K562 (cell line): Measurements from ENCODE around the gene CPNE2. TPM values are rescaled to one million over a fixed set of nuclear protein-coding genes. Genes with fewer than 3 reads are reported as not detected.

ENCODE experiments used
- ATAC-seq: fragments of 200-7000 bp; cut with Tn5 transposase; 3 replicates; pipeline ENCODE4 v1.9.1; 2020; ENCODE audit warnings: moderate library complexity
- BruUV-seq: library from RNA; stranded (reverse); fragments of 400-500 nt; replicated peaks from 2 replicates; lab custom pipeline; 2021; lab: Mats Ljungman, UMichigan
- CTCF ChIA-PET: fragments of 300-600 bp; formaldehyde crosslinking; extraction: SDS; loops from one replicate; lab custom pipeline; 2021; ENCODE audit warnings: low intra/inter-chr PET ratio; lab: Yijun Ruan, JAX
- POLR2A ChIA-PET: fragments of 300-600, 350-650 bp; sonication (Branson Sonifier 250); formaldehyde crosslinking; extraction: SDS; loops from one replicate; lab custom pipeline; 2021; ENCODE audit warnings: antibody characterized with exemption, inconsistent platforms; lab: Yijun Ruan, JAX
- DNase-seq, 4 experiments: peaks; one replicate each; pipeline versions ENCODE4 v3.0.0 to v3.0.0-alpha.2; 2011 to 2018; ENCODE audit warnings: low spot score in 3 of 4, mixed read lengths in 3 of 4; ENCODE audit errors: extremely low read depth in 1 of 4
- FAIRE-seq: peaks from 2 replicates; lab custom pipeline; 2011; peaks lifted over from hg19 to GRCh38; lab: Jason Lieb, UNC
- H2AFZ ChIP-seq: 2 replicates; pipeline ENCODE4 v1.6.0; 2011; ENCODE audit warnings: low read depth, low read length, control low read depth, inconsistent platforms
- H3K27ac ChIP-seq: fragments of 200-600 bp; 3 replicates; pipeline ENCODE4 v1.8.0; 2011; ENCODE audit warnings: low read depth, mild to moderate bottlenecking, control low read depth, inconsistent platforms, low read length, moderate library complexity, mixed read lengths; ENCODE audit errors: extremely low read depth
- H3K27me3 ChIP-seq, 2 experiments: fragments of 300-600 bp in 1 of 2; 2 replicates in 1 of 2; 3 replicates in 1 of 2; pipeline versions ENCODE4 v1.6.0 to v1.8.0; 2011; ENCODE audit warnings: inconsistent platforms in 2 of 2, low read length in 2 of 2, mild to moderate bottlenecking in 1 of 2, mixed read lengths in 1 of 2, moderate library complexity in 1 of 2; ENCODE audit not compliant: control insufficient read depth in 2 of 2, insufficient read depth in 2 of 2
- H3K36me3 ChIP-seq: fragments of 300-600 bp; 3 replicates; pipeline ENCODE4 v1.8.0; 2011; ENCODE audit warnings: mild to moderate bottlenecking, low read length, inconsistent platforms; ENCODE audit not compliant: control insufficient read depth, insufficient read depth
- H3K4me1 ChIP-seq, 2 experiments: fragments of 200-600 bp in 1 of 2; replicated peaks in 1 of 2; 2 replicates in 1 of 2; 3 replicates in 1 of 2; pipeline versions ENCODE4 v1.5.1 to v1.8.0; 2011; ENCODE audit warnings: inconsistent platforms in 2 of 2, low read length in 2 of 2, mild to moderate bottlenecking in 1 of 2, mixed read lengths in 1 of 2, moderate library complexity in 1 of 2; ENCODE audit not compliant: control insufficient read depth in 2 of 2, insufficient read depth in 2 of 2
- H3K4me2 ChIP-seq: 2 replicates; pipeline ENCODE4 v1.6.1; 2011; ENCODE audit warnings: low read length, control low read depth, inconsistent platforms, mixed read lengths; ENCODE audit not compliant: insufficient read depth
- H3K4me3 ChIP-seq: fragments of 200-600 bp; sonication (generic), shearing (Covaris generic); 2 replicates; pipeline ENCODE4 v1.5.1; 2016; ENCODE audit warnings: control low read depth, inconsistent platforms
- H3K79me2 ChIP-seq: fragments of 200-600 bp; 3 replicates; pipeline ENCODE4 v1.8.0; 2011; ENCODE audit warnings: low read length, inconsistent platforms; ENCODE audit not compliant: control insufficient read depth, insufficient read depth
- H3K9ac ChIP-seq, 2 experiments: 2 replicates each; pipeline versions ENCODE4 v1.6.0 to v1.6.1; 2011; ENCODE audit warnings: low read depth in 2 of 2, low read length in 2 of 2, control low read depth in 1 of 2, inconsistent platforms in 1 of 2, mild to moderate bottlenecking in 1 of 2, mixed read lengths in 1 of 2; ENCODE audit not compliant: insufficient read depth in 1 of 2
- H3K9me1 ChIP-seq: one replicate; pipeline ENCODE4 v1.6.0; 2011; ENCODE audit warnings: inconsistent platforms, mild to moderate bottlenecking, low read length, moderate library complexity; ENCODE audit not compliant: control insufficient read depth, insufficient read depth
- H3K9me3 ChIP-seq: replicated peaks from 2 replicates; pipeline ENCODE4 v1.5.1; 2011; ENCODE audit warnings: low read depth, low read length, inconsistent platforms; ENCODE audit not compliant: control insufficient read depth, insufficient read depth
- H4K20me1 ChIP-seq: replicated peaks from 2 replicates; pipeline ENCODE4 v1.6.1; 2011; ENCODE audit warnings: low read length, inconsistent platforms, mixed read lengths; ENCODE audit not compliant: control insufficient read depth, insufficient read depth
- WGBS: fragments of 100-300 bp; shearing (Covaris generic); methylation state at CpG from one replicate; pipeline ENCODE4 v1.1.6; 2016; ENCODE audit warnings: low coverage, mixed read lengths; ENCODE audit not compliant: insufficient coverage; ENCODE audit errors: missing lambda C conversion rate; 5-methylcytosine and 5-hydroxymethylcytosine counted together
- in situ Hi-C: fragments of 300-500 bp; cut with MboI; formaldehyde crosslinking; loops from 4 replicates; pipeline ENCODE4 v1.15.0; 2018; ENCODE audit warnings: inconsistent platforms, mixed read lengths
- intact Hi-C: fragments of 100-400 bp; cut with micrococcal nuclease; formaldehyde crosslinking; loops from 2 replicates; pipeline ENCODE4 v1.14.2; 2022
- polyA plus RNA-seq, 8 experiments: library from polyadenylated mRNA; depleted of rRNA in 4 of 8; stranded (reverse) in 5 of 8; unstranded in 3 of 8; fragments of >200 nt; fragmentation: Nextera tagmentation in 2 of 8; fragmentation: Illumina TruSeq in 1 of 8; extraction: Ambion mirVana in 2 of 8; extraction: Trizol in 1 of 8; gene quantifications; 2 replicates each; pipeline versions ENCODE4 v1.2.1 to v1.2.3, GENCODE V29; 2011 to 2014; ENCODE audit warnings: inconsistent platforms in 1 of 8, missing spikeins in 1 of 8
- total RNA-seq, 7 experiments: library from RNA; depleted of rRNA in 6 of 7; stranded (reverse); fragments of >200 nt in 6 of 7; fragmentation: Illumina TruSeq in 2 of 7; extraction: Trizol in 2 of 7; gene quantifications; 2 replicates each; pipeline versions ENCODE4 v1.2.1 to v1.2.3, GENCODE V29; 2011 to 2021; ENCODE audit warnings: low replicate concordance in 1 of 7
- TF ChIP-seq, protein P1 (sequence below): sonication (generic); formaldehyde crosslinking; IDR thresholded peaks from 2 replicates; pipeline ENCODE4 v1.8.1; 2023; ENCODE audit warnings: mild to moderate bottlenecking, missing genetic modification reagents
- TF ChIP-seq, protein P2 (sequence below): sonication (generic); formaldehyde crosslinking; IDR thresholded peaks from 2 replicates; pipeline ENCODE4 v1.8.0; 2022; ENCODE audit warnings: mild to moderate bottlenecking, missing genetic modification reagents

Gene CPNE2
- total and polyA plus RNA-seq, 9 of the 15 experiments (the other 6 are each of a cell fraction or from before 2014, with no cell fraction given) = 3.0 to 13.9 (median 8.6) TPM

DNA sequence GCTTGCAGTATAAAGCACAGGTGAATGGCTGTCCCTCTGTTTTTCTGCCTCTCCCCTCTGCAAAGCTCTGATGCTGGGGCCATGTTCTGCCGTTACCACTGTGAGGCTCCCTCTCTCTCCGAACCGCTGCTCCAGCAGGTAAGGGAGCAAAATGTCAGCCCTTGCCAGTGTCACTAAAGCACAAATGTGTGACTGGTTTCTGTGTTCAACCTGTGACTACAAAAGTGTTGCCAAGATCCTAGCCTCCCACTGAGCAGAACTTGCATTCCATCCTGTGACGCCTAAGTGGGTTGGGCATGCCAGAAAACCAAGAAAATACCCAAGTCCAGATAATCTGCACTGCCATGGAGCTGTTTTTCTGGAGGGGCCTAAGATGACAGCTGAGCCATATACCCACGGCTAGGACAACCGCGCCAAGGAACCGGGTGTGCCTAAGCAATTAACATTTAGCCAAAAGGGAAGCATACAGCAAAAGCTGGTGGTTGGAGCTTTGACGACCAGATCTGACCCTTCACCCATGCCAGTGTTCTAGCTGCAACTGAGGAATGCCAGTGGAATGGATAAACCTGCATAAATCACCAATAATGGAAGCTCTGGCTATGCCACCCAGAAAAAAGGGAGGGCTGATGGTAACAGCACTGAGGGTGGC, 58.4 kb downstream of the CPNE2 start:
- no TSS peak for BruUV-seq
- TF ChIP-seq, protein P1, sequence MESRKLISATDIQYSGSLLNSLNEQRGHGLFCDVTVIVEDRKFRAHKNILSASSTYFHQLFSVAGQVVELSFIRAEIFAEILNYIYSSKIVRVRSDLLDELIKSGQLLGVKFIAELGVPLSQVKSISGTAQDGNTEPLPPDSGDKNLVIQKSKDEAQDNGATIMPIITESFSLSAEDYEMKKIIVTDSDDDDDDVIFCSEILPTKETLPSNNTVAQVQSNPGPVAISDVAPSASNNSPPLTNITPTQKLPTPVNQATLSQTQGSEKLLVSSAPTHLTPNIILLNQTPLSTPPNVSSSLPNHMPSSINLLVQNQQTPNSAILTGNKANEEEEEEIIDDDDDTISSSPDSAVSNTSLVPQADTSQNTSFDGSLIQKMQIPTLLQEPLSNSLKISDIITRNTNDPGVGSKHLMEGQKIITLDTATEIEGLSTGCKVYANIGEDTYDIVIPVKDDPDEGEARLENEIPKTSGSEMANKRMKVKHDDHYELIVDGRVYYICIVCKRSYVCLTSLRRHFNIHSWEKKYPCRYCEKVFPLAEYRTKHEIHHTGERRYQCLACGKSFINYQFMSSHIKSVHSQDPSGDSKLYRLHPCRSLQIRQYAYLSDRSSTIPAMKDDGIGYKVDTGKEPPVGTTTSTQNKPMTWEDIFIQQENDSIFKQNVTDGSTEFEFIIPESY = peak; percentile 88
- TF ChIP-seq, protein P2, sequence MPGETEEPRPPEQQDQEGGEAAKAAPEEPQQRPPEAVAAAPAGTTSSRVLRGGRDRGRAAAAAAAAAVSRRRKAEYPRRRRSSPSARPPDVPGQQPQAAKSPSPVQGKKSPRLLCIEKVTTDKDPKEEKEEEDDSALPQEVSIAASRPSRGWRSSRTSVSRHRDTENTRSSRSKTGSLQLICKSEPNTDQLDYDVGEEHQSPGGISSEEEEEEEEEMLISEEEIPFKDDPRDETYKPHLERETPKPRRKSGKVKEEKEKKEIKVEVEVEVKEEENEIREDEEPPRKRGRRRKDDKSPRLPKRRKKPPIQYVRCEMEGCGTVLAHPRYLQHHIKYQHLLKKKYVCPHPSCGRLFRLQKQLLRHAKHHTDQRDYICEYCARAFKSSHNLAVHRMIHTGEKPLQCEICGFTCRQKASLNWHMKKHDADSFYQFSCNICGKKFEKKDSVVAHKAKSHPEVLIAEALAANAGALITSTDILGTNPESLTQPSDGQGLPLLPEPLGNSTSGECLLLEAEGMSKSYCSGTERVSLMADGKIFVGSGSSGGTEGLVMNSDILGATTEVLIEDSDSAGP (CRISPR knock-in tag) = no peak
- Histone ChIP-seq H3K9ac (no peak overlapping the region), H3K9me1 (no peaks in the 10 kb centered on the region), H3K27me3 (no peaks in the 10 kb centered on the region), H4K20me1 (no peaks in the 10 kb centered on the region), H3K4me1 (peaks cover 6 to 7% of the 10 kb centered on the region in 2 experiments), H3K36me3 (peaks cover 42% of the 10 kb centered on the region), H3K27ac (no peak overlapping the region), H3K79me2 (no peaks in the 10 kb centered on the region), H3K9me3 (no peaks in the 10 kb centered on the region), H2AFZ (no peak overlapping the region), H3K4me3 (no peak overlapping the region), H3K4me2 (no peak overlapping the region)
- 84% methylated on average over 9 of the region's 9 CpGs for WGBS
- in situ Hi-C loops = no loop called here
- no peak for FAIRE-seq
- DNase-seq = no peak
- intact Hi-C loops = no loop called here
- POLR2A ChIA-PET = interaction anchor here (0.7 to 3.3 kb wide), 8 partner anchors 10 to 266 kb away, joined by 3 to 27 read pairs (median 4); partner anchors contain the start of gene PSME3IP1
- ATAC-seq = no peak
- CTCF ChIA-PET = no interaction called here
